Thyroid gland (tissue), 4 donors: Measurements from ENCODE around the gene PRKCI.

ENCODE experiments used
- CTCF ChIP-seq, 6 experiments: fragments of 200-600 bp in 3 of 6; fragments of 450-650 bp in 3 of 6; sonication (generic) in 3 of 6; IDR thresholded peaks; one replicate each; pipeline ENCODE4 v1.5.1; 2016 to 2019; ENCODE audit warnings: antibody characterized with exemption in 6 of 6, mild to moderate bottlenecking in 2 of 6, inconsistent platforms in 1 of 6, moderate library complexity in 1 of 6
- POLR2A ChIP-seq, 2 donors: fragments of 450-650 bp; IDR thresholded peaks; one replicate each; pipeline ENCODE4 v1.6.1; 2017; ENCODE audit warnings: antibody characterized with exemption in 2 of 2, mild to moderate bottlenecking in 2 of 2, moderate library complexity in 1 of 2

- TF ChIP-seq CTCF (IDR thresholded peaks at IDR 0.05) (no peak), POLR2A (IDR thresholded peaks at IDR 0.05) (no peak)
Measured at GRCh38 chr3:170179432-170179831, 42.8 kb upstream of the PRKCI start.
